Sigmoid colon (tissue), 3 donors: ENCODE measurements around the gene TRMT1.

Source experiments
- CTCF ChIP-seq, 4 experiments: fragments of 450-650 bp in 3 of 4; fragments of 200-600 bp in 1 of 4; IDR thresholded peaks; one replicate each; pipeline ENCODE4 v1.5.1; 2016 to 2019; ENCODE audit warnings: antibody characterized with exemption in 4 of 4, mild to moderate bottlenecking in 3 of 4, moderate library complexity in 2 of 4
- POLR2A ChIP-seq, 2 donors: fragments of 450-650 bp; IDR thresholded peaks; one replicate each; pipeline ENCODE4 v1.6.1; 2016; ENCODE audit warnings: antibody characterized with exemption in 2 of 2, mild to moderate bottlenecking in 2 of 2, moderate library complexity in 2 of 2

DNA sequence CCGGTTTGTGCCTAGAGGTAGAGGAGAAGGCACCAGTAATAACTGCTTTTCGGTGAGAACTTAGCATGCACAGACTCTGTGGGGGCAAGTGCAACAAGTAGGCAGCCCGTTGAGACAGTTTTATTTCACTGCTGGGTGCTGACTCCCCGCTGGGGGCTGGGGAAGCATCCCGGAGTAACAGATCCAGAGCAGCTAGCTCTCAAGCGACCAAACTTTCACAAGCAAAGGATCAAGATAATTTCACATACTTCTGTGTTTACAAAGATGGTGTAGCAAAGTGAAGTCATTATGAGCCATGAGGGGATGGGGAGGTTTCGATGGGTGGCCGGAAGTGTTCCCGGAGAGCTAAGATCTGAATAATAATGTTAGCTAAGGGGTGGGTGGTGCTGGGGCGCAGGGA lies 4.3 kb upstream of the TRMT1 start:
- TF ChIP-seq POLR2A (IDR thresholded peaks at IDR 0.05) (no peak), CTCF (IDR thresholded peaks at IDR 0.05) (no peak)
